Loucy (cell line): ENCODE results near the gene DENR.

ENCODE experiments used
- H2AFZ ChIP-seq: fragments of 200-600 bp; sonication (generic); 2 replicates; pipeline ENCODE4 v1.6.0; 2016; ENCODE audit warnings: antibody characterized with exemption, mild to moderate bottlenecking, low read length, moderate library complexity
- H3F3A ChIP-seq: fragments of 200-600 bp; 2 replicates; pipeline ENCODE4 v1.6.0; 2016; ENCODE audit warnings: antibody characterized with exemption, low read depth, mild to moderate bottlenecking
- H3K27me3 ChIP-seq: fragments of 200-600 bp; sonication (generic); 2 replicates; pipeline ENCODE4 v1.6.1; 2014; ENCODE audit warnings: low read length, mild to moderate bottlenecking; ENCODE audit not compliant: insufficient read depth, poor library complexity, severe bottlenecking
- H3K36me3 ChIP-seq: fragments of 200-600 bp; sonication (generic); 2 replicates; pipeline ENCODE4 v1.6.1; 2016; ENCODE audit warnings: low read length; ENCODE audit not compliant: insufficient read depth
- H3K4me1 ChIP-seq: fragments of 200-600 bp; sonication (generic); 2 replicates; pipeline ENCODE4 v1.5.1; 2014; ENCODE audit warnings: low read length, mild to moderate bottlenecking; ENCODE audit not compliant: insufficient read depth, poor library complexity, severe bottlenecking
- H3K4me2 ChIP-seq: fragments of 200-600 bp; sonication (generic); 2 replicates; pipeline ENCODE4 v1.6.0; 2014; ENCODE audit warnings: antibody characterized with exemption, low read length, low read depth, mild to moderate bottlenecking; ENCODE audit not compliant: poor library complexity, severe bottlenecking
- H3K4me3 ChIP-seq: fragments of 200-600 bp; sonication (generic); 2 replicates; pipeline ENCODE4 v1.5.1; 2014; ENCODE audit warnings: low read length, mild to moderate bottlenecking, mixed read lengths; ENCODE audit not compliant: poor library complexity, severe bottlenecking
- H3K79me2 ChIP-seq: fragments of 200-600 bp; sonication (generic); 2 replicates; pipeline ENCODE4 v1.6.1; 2014; ENCODE audit warnings: low read length; ENCODE audit not compliant: insufficient read depth
- H3K9ac ChIP-seq: fragments of 200-600 bp; sonication (generic); 2 replicates; pipeline ENCODE4 v1.6.0; 2014; ENCODE audit warnings: mild to moderate bottlenecking, low read depth, low read length, moderate library complexity; ENCODE audit not compliant: poor library complexity, severe bottlenecking
- H3K9me2 ChIP-seq: fragments of 200-600 bp; sonication (generic); replicated peaks from 2 replicates; pipeline ENCODE4 v1.6.1; 2016; ENCODE audit warnings: low read depth, low read length, mixed read lengths
- H3K9me3 ChIP-seq: fragments of 200-600 bp; sonication (generic); 2 replicates; pipeline ENCODE4 v1.6.1; 2014; ENCODE audit warnings: mild to moderate bottlenecking, antibody characterized with exemption, low read length, low read depth; ENCODE audit not compliant: insufficient read depth
- H4K20me1 ChIP-seq: fragments of 200-600 bp; sonication (generic); 2 replicates; pipeline ENCODE4 v1.6.0; 2014; ENCODE audit warnings: antibody characterized with exemption, low read length, mild to moderate bottlenecking; ENCODE audit not compliant: insufficient read depth, poor library complexity, severe bottlenecking
- CTCF ChIP-seq: fragments of 200-600 bp; sonication (generic); conservative IDR thresholded peaks from 2 replicates; pipeline ENCODE4 v1.5.1; 2014; ENCODE audit warnings: mild to moderate bottlenecking, antibody characterized with exemption, low read length
- EZH2phosphoT487 ChIP-seq: fragments of 200-600 bp; IDR thresholded peaks from 2 replicates; pipeline ENCODE4 v1.6.1; 2018; ENCODE audit warnings: antibody characterized with exemption, mild to moderate bottlenecking, moderate library complexity, borderline replicate concordance

Gene DENR

GRCh38 chr12:122722387-122722786, 30.2 kb upstream of the DENR start:
- Histone ChIP-seq H3K36me3 (no peaks in the 10 kb centered on the region), H3K4me3 (no peak overlapping the region), H3K4me1 (peaks cover 10% of the 10 kb centered on the region), H3K79me2 (no peaks in the 10 kb centered on the region), H3K27me3 (no peaks in the 10 kb centered on the region), H4K20me1 (no peaks in the 10 kb centered on the region), H3K9me2 (no peaks in the 10 kb centered on the region), H3K9ac (no peak overlapping the region), H3K9me3 (no peaks in the 10 kb centered on the region), H3K4me2 (no peak overlapping the region), H3F3A (no peaks in the 10 kb centered on the region), H2AFZ (no peak overlapping the region)
- TF ChIP-seq CTCF (no peak), EZH2phosphoT487 (no peak)

GRCh38 chr12:122724641-122725243, 27.9 kb upstream of the DENR start:
- Histone ChIP-seq H2AFZ (no peak overlapping the region), H3K36me3 (no peaks in the 10 kb centered on the region), H3K4me3 (no peak overlapping the region), H3K9ac (no peak overlapping the region), H3K27me3 (no peaks in the 10 kb centered on the region), H3K4me1 (peaks cover 10% of the 10 kb centered on the region), H3K79me2 (no peaks in the 10 kb centered on the region), H3K4me2 (no peak overlapping the region), H3K9me2 (no peaks in the 10 kb centered on the region), H4K20me1 (no peaks in the 10 kb centered on the region), H3F3A (no peaks in the 10 kb centered on the region), H3K9me3 (no peaks in the 10 kb centered on the region)
- TF ChIP-seq CTCF (no peak), EZH2phosphoT487 (no peak)

DNA sequence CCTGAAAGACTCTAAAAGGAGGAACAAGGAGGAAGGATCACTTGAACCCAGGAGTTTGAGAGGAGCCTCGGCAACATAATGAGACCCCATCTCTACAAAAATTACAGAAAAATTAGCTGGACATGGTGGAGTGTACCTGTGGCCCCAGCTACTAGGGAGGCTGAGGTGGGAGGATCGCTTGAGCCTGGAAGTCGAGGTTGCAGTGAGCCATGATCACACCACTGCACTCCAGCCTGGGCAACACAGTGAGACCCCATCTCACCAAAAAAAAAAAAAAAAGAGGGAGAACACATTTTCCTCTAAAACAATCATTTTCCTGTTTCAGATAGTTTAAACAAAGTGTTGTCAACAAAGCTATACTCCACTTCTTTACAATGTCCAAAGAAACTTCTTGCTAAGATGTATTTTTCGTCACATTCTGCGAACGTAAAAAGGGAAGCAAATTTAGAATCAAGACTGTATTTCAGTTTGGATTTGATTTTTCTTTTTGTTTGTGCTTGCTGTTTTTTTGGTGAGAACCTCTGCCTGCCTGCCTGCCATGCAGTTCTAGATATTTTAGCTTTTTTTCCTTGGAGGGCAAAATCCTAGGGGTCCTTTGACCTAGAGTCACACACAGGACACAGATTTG, 27.1 kb upstream of the DENR start:
- Histone ChIP-seq H3K36me3 (no peaks in the 10 kb centered on the region), H3K4me2 (no peak overlapping the region), H3F3A (no peaks in the 10 kb centered on the region), H3K9me2 (no peaks in the 10 kb centered on the region), H3K4me1 (peaks cover 10% of the 10 kb centered on the region), H2AFZ (no peak overlapping the region), H3K9ac (no peak overlapping the region), H3K9me3 (no peaks in the 10 kb centered on the region), H3K4me3 (no peak overlapping the region), H3K27me3 (no peaks in the 10 kb centered on the region), H4K20me1 (no peaks in the 10 kb centered on the region), H3K79me2 (no peaks in the 10 kb centered on the region)
- TF ChIP-seq CTCF (no peak), EZH2phosphoT487 (no peak)
